SH-SY5Y (cell line): Measurements from ENCODE around the gene CXXC5.

Experiments
- GATA2 ChIP-seq: IDR thresholded peaks from 2 replicates; pipeline ENCODE4 v1.6.1; 2011; ENCODE audit warnings: mild to moderate bottlenecking, low read depth, low read length
- GATA3 ChIP-seq: IDR thresholded peaks from 2 replicates; pipeline ENCODE4 v1.6.1; 2011; ENCODE audit warnings: low read depth, mild to moderate bottlenecking, low read length, moderate library complexity

CXXC5 gene

DNA sequence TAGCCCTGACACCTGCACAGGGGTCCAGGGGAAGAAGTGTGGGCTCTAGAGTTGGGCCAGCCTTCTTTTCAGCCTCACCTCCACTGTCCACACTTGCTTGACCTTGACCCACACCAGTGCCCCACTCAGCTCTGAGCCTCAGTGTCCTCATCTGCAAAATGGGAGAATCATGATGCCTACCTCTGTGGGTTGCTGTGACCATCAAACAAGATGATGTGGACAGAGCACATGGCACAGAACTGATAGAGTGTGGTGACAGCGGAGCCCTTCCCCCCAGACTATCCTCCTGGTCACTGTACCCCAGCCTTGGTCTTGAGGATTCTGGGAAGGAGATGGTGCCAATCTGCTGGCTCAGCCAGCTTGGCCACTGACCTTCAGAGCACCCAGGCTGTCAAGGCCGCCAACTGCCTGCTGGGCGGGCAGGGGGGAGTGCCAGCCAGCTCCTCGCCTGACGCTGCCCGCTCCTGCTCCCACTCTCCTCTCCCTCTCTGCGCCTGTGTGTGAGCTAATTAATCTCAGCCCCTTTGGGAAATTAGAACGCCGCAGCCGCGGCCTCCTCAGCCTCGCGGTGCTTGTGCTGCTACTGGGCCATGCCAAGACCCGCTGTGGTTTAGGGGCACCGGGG lies 16.7 kb downstream of the CXXC5 start:
- 0 out of 2 replicates have a peak, but pooled peaks have one; percentile 10 for TF ChIP-seq GATA2
- TF ChIP-seq GATA3, result no peak

DNA sequence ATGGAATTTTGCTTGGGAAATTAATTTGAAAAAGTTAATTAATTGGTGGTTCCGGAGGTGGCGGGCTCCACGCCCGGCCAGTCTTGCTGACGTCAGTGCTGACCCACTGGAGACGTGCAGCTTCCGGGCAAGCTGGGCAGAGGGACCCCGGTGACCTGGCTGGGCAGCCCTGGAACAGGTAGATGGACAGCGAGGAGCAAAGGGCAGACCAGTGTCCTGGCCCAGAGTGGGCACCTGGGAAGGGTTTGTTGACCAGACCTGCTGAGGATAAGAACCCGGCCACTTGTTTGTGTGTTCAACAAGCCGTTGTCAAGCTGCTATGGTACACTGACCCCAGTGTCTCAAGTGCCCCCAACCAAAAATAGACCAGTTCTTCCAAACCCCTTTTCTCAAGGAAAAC lies 17.5 kb downstream of the CXXC5 start:
- TF ChIP-seq GATA2 (no peak), GATA3 (no peak)

DNA sequence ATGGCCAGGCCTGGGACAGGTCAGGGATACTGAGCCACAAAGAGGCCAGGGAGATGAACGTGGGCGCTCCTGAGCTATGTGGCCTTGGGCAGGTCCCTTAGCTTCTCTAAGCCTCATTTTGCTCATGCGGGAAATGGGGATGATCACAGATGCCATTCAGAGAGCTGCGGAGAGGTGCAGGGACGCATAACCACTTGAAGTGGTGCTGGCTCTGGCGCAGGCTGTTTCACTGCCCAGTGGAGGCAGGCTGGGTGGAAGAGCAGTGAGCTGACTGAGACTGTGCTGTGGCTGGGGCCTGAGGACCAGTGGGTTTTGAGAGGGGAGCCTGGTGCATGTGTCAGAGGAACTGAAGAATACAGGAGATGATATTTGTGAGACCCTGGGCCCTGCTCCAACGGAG lies 18.4 kb downstream of the CXXC5 start:
- no peak for TF ChIP-seq GATA3
- TF ChIP-seq GATA2, result no peak

DNA sequence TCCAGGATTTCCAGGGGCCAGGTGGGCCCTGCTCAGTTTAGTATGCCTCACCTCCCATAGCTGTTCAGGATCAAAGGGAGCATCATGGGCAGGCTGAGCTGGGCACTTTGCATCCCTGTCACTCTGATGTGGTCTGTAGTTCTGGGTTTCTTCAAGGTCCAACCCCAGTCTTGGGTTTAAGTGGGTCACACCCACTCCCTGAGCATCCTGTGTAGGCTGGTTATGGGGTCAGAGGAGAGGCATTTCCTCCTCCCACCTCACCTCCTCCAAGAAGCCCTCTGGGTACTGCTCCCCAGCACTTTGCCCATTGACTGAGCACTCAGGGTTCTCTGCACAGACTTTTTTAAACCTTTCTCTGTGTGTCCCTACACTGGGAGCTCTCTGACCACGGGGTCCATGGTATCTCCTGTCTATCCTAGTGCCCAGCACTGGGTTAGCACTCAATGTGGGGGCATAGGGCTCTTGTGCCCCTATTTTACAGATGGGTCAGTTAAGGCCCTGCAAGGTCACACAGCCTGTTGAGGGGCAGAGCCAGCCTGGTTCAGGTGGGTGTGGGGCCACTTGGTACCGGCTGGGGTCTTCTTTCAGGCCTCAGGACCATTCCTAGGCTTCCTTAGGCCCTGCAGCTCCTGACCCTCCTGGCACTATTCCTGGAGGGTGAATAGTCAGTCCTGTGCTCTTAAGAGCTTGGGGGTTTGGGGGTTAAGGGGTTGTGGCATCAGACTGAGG lies 19.0 kb downstream of the CXXC5 start:
- TF ChIP-seq GATA3 (no peak), GATA2 (no peak)

DNA sequence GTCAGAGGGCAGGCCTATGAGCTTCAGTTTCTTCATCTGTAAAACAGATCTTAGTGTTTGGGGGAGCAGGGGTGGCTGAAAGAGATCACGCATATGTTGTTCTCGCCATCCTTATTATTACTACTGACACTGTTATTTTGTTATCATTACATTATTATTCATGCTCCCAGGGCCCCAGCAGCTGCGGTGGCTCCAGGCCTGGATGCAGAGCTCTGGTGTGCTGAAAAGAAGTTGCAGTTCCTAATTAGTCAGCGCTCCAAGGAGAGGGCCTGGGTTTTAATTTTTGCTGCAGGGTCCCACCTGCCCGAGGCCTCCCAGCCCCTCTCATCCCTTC lies 19.5 kb downstream of the CXXC5 start:
- TF ChIP-seq GATA3 (no peak), GATA2 (no peak)

DNA sequence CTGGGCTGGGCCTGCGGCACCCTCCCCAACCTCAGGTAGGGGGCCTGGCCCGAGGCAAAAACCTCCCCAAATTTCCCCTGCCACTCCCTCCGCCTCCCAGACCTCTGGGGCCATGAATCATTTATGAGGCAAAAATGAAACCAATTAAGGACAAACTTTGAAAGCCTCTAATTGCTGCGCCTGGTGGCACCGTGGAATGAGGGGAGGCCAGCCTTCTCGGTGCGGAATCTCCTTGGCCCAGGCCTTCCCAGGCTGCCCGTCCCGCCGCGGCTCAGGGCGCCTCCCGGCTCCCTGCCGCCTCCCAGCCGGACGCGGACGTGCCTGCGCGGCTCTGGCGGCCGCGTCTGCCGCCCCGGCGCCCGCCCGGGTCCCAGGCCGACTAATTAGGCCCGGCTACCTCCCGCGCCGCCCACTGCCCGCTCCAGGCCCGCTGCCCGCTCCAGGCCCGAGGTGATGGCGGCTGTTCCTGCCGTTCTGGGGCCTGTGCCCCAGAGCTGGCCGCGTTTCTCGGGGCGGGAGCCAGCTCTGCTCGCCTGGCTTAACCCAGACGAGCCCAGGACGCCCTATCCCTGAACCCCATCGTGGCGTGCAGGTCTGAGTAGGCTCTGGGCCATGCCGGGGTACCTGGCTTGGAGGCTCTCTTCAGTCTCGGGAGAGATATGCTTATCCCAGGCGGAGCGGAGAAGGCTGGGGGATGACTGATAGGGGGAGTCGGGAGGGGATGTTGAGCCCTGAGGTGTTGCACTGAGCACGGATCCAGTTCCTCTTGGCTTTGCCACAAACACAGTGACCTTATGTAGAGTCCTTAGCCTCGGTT lies 20.1 kb downstream of the CXXC5 start:
- TF ChIP-seq GATA3, result no peak
- TF ChIP-seq GATA2, result no peak

DNA sequence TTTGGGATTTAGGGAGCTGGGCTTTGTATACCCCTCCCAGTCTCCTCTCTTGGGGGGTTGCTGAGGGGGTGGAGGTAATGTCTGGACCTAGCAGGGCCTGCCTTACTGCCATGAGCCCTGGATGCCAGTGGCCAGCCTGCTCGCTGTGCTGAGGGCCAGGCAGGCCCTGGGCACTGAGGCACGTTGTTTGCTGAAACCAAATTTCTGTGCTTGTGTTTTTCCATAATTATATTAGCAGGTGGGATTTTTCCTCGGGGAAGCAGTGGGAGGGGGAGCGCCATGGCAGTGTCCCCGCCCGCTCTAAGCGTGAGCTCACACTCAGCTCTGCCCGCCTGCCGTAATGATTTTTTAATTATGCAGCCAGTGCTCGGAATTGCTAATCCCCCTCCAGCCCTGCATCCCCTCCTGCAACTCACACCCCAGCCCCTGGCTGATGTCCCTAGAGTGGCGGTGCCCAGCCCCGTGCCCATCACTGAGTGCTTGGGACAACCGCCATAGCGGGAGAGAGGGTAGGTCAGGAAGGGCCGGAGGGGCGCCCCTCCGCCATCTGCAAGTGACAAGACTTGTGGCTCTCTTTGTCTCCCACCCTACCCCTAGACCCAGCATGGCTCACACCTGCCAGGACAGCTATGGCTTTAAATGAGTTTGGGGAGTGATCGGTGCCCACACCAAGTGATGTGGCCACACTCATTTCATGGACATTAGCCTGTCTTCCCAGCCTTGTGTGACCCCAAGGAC lies 20.9 kb downstream of the CXXC5 start:
- TF ChIP-seq GATA3, result no peak
- TF ChIP-seq GATA2, result no peak

DNA sequence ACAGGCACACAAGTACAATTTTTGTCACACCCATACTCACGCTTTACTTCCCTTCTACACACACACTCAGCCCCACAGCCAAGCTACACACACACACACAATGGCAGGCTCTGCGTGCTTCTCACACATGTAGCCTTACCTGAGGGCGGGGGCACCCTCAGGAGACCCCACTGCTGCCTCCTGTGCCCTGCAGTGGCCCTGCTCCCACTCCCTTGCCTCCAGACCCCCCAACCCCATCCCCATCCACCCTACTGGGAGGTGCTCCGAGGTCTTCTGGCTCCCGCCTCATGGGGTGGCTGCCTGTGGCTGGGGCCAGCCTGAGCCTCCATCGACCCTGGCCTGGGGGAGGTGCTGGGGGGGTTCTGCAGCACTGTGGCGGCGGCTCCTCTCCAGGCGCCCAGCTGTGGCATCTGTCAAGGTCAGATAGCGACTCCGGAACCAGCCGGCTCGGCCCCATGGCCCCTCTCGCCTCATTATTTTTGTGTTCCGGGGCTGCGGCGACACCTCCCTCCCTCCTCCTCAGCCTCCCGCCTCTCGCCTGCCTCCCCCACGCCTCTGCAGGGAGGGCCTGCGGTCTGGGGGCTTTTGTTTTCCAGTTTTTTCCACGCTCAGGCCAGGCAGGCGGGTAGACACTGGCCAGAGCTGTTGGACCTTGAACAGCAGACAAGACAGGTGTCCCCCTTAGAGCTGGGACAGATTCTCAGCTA lies 21.7 kb downstream of the CXXC5 start:
- TF ChIP-seq GATA2 (peak; percentile 55), GATA3 (no peak)

DNA sequence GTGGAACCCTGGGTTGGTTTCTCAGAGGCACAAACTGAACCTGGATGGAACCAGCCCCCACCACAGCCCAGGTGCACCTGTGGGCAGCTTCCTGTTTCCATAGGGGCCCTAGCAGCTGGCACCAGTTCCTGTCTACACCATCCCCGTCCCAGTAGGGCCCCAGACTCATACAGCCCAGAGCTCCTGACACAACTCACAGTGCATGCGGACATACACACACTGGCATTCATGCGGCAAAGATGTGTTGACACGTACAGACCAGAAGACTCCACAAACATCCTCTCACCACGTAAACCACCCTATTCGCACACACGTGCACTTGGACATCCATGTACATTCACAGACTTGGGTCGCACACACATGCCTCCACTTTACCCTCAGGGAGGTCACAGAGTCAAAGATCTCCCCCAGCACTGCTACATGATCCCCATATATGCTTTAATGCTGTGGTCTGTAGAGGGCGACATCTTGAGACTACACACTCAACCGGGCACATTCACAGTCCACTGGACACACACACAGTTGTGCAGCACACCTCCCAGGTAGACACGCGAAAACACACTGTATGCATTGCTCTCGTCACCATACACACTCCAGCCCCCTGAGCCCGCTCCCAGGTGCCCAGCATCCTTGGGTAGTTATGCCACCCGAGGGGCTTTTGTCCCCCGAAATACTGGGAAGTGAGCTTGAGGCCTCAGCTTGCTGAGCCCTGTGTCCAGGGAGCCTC lies 22.4 kb downstream of the CXXC5 start:
- TF ChIP-seq GATA3, result no peak
- TF ChIP-seq GATA2, result no peak

DNA sequence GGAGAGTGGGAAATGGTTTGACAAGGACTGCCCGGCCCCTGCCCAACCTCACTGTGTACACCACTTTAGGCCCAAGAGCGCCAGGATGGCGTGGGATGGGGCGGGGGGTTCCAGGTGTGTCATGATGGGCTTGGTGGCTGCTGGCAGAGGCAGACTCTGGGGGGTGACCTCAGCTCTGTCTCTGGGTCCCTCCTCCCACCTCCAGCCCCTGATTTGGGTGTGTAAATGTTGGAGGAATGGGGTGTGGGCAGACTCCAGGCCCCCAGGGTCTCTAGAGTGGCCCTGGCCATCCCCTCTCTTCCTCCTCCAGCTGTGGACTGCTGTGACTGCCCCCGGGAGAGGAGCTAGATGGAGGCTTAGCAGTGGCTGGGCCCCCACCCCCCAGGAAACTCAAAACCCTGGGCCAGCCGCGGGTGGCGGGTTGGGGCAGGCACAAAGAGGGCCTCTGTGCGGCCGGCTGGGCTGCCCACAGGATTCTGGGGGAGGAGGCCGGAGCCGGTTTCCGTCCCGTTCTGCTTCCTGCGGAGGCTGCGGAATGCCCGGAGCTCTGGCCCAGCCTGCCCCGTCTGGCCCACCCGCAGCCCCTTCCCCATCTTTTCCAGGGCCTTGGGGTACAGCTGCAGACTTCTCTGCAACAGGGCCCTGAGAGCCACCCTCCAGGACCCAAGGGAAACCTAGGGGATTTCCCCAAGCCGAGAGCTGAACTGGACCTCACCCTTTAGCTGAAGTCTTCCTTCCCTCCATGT lies 23.1 kb downstream of the CXXC5 start:
- TF ChIP-seq GATA3, result no peak
- no peak for TF ChIP-seq GATA2

DNA sequence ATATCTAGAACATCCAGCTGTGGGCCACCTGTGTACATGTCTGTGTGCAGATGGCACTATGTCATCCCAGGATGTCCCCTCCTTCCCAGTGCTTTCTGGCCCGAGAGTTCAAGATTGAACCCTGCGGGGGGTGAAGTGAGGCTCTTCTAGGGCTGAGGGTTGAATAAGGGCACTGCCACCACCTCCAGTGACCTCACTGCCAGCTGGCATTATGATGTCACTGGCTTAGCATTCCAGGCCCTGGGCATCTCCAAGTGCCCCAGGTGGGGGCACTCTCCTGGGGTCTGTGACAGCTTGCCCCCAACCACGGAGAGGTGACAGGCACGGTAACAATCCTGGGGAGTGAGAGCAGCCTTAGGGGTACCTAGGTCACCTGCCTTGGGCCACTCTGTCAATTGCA lies 27.1 kb downstream of the CXXC5 start:
- no peak for TF ChIP-seq GATA2
- no peak for TF ChIP-seq GATA3

DNA sequence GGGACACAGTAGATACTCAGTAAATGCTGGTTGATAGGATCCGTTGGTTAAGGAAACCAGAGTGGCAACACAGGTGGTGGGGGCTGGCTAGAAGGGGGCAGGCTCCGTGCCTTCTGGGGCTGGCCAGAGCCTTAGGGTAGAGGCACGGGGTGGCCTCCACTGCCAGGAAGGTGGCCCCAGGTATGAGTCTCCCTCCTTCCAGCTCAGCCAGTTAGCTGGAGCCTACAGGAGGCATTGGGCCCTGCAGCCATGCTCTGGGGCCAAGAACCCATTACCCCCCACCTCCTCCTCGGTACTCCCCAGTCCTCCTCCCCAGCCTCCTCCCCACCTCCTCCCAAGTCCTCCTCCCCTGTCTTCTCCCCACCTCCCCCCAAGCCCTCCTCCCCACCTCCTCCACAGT lies 27.7 kb downstream of the CXXC5 start:
- TF ChIP-seq GATA3, result no peak
- no peak for TF ChIP-seq GATA2

DNA sequence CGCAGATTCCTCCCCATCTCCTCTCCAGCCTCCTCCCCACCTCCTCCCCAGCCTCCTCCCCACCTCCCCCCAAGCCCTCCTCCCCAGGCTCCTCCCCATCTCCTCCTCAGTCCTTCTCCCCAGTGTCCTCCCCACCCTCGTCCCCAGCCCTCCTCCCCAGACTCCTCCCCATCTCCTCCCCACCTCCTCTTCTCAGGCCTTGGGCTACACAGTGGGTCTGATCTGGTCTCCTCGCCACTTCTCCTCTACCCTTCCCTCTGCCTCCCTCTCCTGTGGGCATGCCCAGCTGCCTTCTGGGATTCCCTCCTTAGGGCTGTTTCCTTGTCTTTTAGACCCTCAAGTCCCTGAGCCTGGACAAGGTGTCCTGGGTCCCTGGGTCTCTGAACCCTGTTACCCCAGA lies 28.3 kb downstream of the CXXC5 start:
- no peak for TF ChIP-seq GATA3
- no peak for TF ChIP-seq GATA2
